Activated naive CD8-positive, alpha-beta T cell treated with anti-CD3 and anti-CD28 coated beads, Interleukin-2, amount 50 U/mL, for 24 hours (primary cell): Measurements from ENCODE around the gene ARHGAP26.
A peak's percentile ranks its signal among the peaks of the same experiment; 100 is the strongest.
"Not testable (repeated sequence)": the region's sequence is repeated elsewhere in the genome, so short reads cannot be mapped to it uniquely, and the experiment has no call there.

Source experiments
- ATAC-seq: fragments of 150-1000 bp; cut with Tn5 transposase; one replicate; pipeline ENCODE4 v1.10.0; 2021
- DNase-seq: peaks from one replicate; pipeline ENCODE4 v3.0.0; 2021
- H3K27ac Mint-ChIP-seq: one replicate; pipeline ENCODE4 v1.8.0; 2021; ENCODE audit warnings: mild to moderate bottlenecking, mixed read lengths
- H3K27me3 Mint-ChIP-seq: one replicate; pipeline ENCODE4 v1.8.0; 2021; ENCODE audit warnings: mixed read lengths
- H3K36me3 Mint-ChIP-seq: one replicate; pipeline ENCODE4 v1.8.0; 2021; ENCODE audit warnings: low read depth, mixed read lengths
- H3K4me1 Mint-ChIP-seq: one replicate; pipeline ENCODE4 v1.8.0; 2021; ENCODE audit warnings: mixed read lengths
- H3K4me3 Mint-ChIP-seq: one replicate; pipeline ENCODE4 v1.8.0; 2021; ENCODE audit warnings: mild to moderate bottlenecking, moderate library complexity, mixed read lengths
- H3K9me3 Mint-ChIP-seq: one replicate; pipeline ENCODE4 v1.8.0; 2021; ENCODE audit warnings: mixed read lengths

The ARHGAP26 gene

DNA sequence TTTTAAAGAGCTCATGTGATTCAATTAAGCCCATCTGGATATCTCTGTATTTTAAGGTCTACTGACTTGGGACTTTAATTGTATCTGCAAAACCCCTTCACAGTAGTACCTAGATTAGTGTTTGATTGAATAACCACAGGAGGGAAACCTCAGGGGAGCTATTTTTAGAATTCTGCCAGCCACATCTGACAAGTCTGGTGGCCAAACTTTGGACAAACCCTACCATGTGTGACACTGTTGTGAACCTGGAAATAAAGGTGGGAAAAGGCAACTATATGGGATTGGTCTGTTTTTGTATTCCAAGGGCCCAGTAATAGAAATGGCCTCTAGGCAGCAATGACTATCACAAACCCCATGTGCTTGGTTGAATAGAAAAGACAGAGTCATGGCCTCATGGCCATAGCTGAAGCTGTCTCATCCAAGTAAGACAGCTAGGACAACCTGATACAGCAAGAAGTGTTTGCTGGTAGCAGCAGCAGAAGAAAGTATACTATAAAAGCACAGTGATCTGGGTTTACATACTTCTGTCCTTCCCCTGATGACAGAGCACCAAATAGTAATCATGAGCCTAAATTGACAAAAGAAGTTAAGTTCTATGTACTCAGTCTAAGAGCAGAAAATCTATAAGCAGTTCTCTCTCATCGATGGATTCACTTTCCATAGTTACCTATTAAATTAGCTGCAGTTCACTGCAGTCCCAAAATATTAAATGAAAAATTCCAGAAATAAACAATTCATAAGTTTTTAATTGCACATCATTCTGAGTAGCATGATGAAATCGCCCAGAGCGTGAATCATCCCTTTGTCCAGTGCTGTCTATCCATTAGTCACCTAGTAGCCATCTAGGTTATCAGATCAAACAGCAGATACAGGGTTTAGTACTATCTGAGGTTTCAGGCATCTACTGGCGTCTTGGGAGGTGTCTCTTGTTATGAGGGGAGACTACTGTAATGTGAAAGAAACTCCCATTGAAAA lies 189.8 kb downstream of the ARHGAP26 start:
- Mint-ChIP-seq H3K27ac (peak overlapping the region; percentile 48), H3K4me1 (peaks cover 31% of the 10 kb centered on the region), H3K4me3 (no peak overlapping the region), H3K9me3 (no peaks in the 10 kb centered on the region), H3K27me3 (no peaks in the 10 kb centered on the region), H3K36me3 (peaks cover 7% of the 10 kb centered on the region)
- DNase-seq (no peak), ATAC-seq (no peak)

GRCh38 chr5:142961440-142962173 lies 191.4 kb downstream of the ARHGAP26 start:
- Mint-ChIP-seq H3K4me1 (peaks cover 31% of the 10 kb centered on the region), H3K27ac (peak overlapping the region; percentile 33), H3K9me3 (no peaks in the 10 kb centered on the region), H3K27me3 (no peaks in the 10 kb centered on the region), H3K36me3 (peaks cover 7% of the 10 kb centered on the region), H3K4me3 (no peak overlapping the region)
- no peak for DNase-seq
- no peak for ATAC-seq

DNA sequence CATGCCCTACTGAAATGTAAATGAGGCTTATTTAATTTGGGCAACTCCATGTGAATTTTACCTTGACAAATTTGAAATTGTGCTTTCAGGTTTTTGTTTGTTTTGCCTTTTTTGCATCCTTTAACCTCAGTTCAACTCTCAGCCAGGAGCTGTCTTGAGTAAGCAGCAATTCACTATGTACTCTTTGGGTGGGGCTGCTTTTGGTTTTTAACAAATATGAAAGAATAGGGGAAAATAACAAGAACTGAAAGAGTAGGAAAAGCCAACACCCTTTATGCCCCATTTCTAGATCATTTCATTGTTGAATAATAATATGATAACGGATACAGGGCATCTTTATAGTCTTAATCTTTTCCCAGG lies 192.0 kb downstream of the ARHGAP26 start:
- H3K9me3 Mint-ChIP-seq: no peaks in the 10 kb centered on the region
- H3K27ac Mint-ChIP-seq: no peak overlapping the region
- H3K4me3 Mint-ChIP-seq: no peak overlapping the region
- peaks cover 31% of the 10 kb centered on the region for H3K4me1 Mint-ChIP-seq
- H3K36me3 Mint-ChIP-seq: peaks cover 7% of the 10 kb centered on the region
- DNase-seq (no peak), ATAC-seq (no peak)
- no peaks in the 10 kb centered on the region for H3K27me3 Mint-ChIP-seq

DNA sequence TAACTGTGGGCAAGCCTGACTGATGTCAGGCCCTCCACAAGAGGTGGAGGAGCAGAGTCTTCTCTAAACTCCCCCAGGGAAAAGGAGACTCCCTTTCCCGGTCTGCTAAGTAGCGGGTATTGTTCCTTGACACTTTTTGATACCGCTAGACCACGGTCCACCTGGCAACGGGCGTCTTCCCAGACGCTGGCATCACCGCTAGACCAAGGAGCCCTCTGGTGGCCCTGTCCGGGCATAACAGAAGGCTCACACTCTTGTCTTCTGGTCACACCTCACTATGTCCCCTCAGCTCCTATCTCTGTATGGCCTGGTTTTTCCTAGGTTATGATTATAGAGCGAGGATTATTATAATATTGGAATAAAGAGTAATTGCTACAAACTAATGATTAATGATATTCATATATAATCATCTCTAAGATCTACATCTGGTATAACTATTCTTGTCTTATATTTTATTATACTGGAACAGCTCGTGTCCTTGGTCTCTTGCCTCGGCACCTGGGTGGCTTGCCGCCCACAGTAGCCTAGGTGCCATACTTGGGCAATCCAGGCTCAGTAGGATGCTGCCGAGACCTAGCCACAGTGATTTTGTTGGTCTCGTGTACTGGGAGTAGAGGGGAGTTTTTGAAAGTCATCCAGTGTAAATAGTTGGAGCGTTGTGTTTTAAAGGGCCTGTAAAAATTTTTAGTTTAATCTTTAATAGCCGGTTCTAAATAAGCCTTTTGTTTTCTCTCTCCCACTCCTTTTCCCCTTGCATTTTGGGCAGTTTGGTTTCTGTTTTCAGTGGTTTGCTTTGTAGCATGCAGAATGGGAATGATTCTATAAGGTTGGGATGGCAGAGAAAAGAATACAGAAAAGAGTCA lies 195.3 kb downstream of the ARHGAP26 start:
- not testable (repeated sequence) for H3K9me3 Mint-ChIP-seq, H3K36me3 Mint-ChIP-seq, H3K27ac Mint-ChIP-seq, H3K4me3 Mint-ChIP-seq, H3K27me3 Mint-ChIP-seq, DNase-seq, ATAC-seq
- H3K4me1 Mint-ChIP-seq: peaks cover 20% of the 10 kb centered on the region

DNA sequence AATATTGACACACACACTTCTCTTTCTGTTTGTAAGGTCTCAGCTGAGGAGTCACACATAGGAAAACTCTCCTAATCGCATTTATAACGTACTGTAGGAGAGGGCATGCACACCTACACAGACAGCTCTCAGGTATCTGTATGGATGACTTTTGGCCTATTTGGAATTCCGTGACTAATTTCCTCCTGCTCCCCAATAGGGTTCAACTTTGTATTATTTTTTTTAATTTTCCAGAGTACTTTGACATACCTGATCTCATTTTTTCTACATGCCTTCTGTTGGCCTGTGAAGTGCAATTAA lies 195.9 kb downstream of the ARHGAP26 start:
- Mint-ChIP-seq H3K4me1 (peaks cover 24% of the 10 kb centered on the region), H3K36me3 (peaks cover 7% of the 10 kb centered on the region), H3K4me3 (no peak overlapping the region), H3K27me3 (no peaks in the 10 kb centered on the region), H3K27ac (no peak overlapping the region), H3K9me3 (no peaks in the 10 kb centered on the region)
- DNase-seq (no peak), ATAC-seq (no peak)

DNA sequence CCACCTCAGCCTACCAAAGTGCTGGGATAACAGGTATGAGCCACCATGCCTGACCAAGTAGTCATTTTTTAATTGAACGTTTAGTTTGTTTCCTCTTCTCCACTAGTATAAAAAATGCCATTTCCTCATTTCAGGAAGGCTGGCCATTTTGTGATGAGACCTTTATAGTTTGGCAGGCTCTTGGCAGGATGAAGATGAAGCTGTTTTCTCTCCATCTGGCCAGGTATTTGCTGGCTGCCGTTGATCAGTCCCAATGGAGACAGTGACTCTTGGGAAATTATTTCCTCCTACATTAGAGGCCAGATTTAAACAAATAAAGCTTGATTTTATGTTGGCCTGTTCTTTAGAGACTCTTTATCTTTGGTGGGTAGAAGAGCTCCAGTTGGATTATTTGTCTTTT lies 199.0 kb downstream of the ARHGAP26 start:
- Mint-ChIP-seq H3K27ac (peak overlapping the region; percentile 6), H3K4me1 (peaks cover 49% of the 10 kb centered on the region), H3K36me3 (no peaks in the 10 kb centered on the region), H3K27me3 (no peaks in the 10 kb centered on the region), H3K4me3 (no peak overlapping the region), H3K9me3 (no peaks in the 10 kb centered on the region)
- DNase-seq (no peak), ATAC-seq (no peak)

- Mint-ChIP-seq H3K27ac (peak overlapping the region; percentile 6), H3K4me1 (peaks cover 51% of the 10 kb centered on the region), H3K4me3 (no peak overlapping the region), H3K27me3 (no peaks in the 10 kb centered on the region), H3K9me3 (no peaks in the 10 kb centered on the region), H3K36me3 (peaks cover 2% of the 10 kb centered on the region)
- no peak for DNase-seq
- peak; percentile 83 for ATAC-seq
Observed at GRCh38 chr5:142969624-142970439, 199.7 kb downstream of the ARHGAP26 start.

DNA sequence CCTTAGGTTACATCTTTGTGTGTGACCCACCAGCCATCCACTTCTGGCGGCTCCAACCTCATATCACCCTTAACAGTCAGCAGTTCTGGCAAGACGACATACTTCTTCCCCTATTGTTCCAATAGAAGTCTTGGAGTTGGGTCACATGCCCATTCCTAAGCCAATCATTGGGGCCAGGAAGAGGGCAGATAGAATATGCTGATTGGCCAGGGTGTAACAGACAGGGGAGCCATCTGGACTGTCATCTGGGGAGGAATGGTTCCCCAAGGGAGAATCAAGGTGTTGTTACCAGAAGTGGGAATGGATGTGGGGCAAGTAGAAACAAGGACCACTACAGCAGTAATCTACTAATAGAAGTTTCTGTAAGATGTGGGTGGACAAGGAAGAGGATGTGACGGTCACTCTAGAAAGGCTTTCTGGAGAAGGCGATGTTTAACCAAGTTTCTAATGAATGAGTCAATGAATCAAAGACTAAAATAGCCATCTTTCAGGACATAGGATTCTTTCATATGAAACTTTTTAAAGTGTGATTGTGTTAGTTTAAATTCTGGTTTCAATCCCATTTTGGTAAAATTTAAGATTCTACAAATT lies 200.4 kb downstream of the ARHGAP26 start:
- H3K36me3 Mint-ChIP-seq: peaks cover 2% of the 10 kb centered on the region
- peaks cover 55% of the 10 kb centered on the region for H3K4me1 Mint-ChIP-seq
- H3K4me3 Mint-ChIP-seq: no peak overlapping the region
- DNase-seq (no peak), ATAC-seq (no peak)
- H3K27me3 Mint-ChIP-seq: no peaks in the 10 kb centered on the region
- no peaks in the 10 kb centered on the region for H3K9me3 Mint-ChIP-seq
- no peak overlapping the region for H3K27ac Mint-ChIP-seq

- H3K36me3 Mint-ChIP-seq: peaks cover 2% of the 10 kb centered on the region
- peak overlapping the region; percentile 66 for H3K27ac Mint-ChIP-seq
- peaks cover 56% of the 10 kb centered on the region for H3K4me1 Mint-ChIP-seq
- no peak overlapping the region for H3K4me3 Mint-ChIP-seq
- no peaks in the 10 kb centered on the region for H3K27me3 Mint-ChIP-seq
- ATAC-seq (no peak), DNase-seq (no peak)
- H3K9me3 Mint-ChIP-seq: no peaks in the 10 kb centered on the region
Observed at GRCh38 chr5:142971303-142972013, 201.3 kb downstream of the ARHGAP26 start.

DNA sequence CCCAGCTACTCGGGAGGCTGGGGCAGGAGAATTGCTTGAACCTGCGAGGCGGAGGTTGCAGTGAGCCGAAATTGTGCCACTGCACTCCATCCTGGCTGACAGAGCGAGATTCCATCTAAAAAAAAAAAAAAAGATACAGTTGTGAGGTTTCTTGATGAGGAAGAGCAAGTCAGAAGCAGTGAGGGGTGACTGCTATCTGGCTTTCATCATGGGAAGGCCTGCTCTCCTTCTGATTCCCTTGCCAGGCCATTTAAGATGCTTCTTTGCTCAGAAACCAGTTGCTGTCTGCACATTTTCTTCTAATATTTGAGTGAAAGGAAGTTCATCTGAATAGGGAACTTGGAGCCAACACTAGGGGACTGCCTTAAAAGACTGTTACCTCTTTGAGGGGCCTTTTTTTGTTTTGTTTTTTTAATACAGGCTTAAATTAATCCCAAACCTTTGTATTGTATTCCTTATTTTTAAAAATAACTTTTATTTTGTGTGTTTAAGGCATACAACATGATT lies 201.9 kb downstream of the ARHGAP26 start:
- no peak overlapping the region for H3K27ac Mint-ChIP-seq
- H3K4me3 Mint-ChIP-seq: no peak overlapping the region
- no peaks in the 10 kb centered on the region for H3K27me3 Mint-ChIP-seq
- DNase-seq: no peak
- no peaks in the 10 kb centered on the region for H3K9me3 Mint-ChIP-seq
- H3K36me3 Mint-ChIP-seq: peaks cover 2% of the 10 kb centered on the region
- ATAC-seq: no peak
- peaks cover 63% of the 10 kb centered on the region for H3K4me1 Mint-ChIP-seq

DNA sequence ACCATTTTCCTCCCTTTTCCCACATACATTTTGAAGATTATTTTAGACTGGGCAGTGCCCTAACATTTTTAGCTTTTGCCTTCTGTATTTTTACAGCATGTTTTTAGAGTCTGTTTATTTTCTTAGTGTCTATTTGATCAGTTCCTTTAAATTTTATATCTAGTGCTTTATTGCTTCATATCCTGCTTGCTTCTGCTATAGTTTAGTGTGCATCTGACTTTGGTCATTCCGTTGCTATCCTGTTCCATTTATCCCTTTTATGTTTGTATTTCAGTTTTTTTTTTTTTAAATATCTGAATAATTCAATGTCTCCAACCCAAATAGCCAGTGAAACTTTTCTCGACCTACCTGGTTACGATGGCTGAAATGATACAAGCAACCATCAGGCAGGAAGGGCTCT lies 203.8 kb downstream of the ARHGAP26 start:
- peak overlapping the region; percentile 61 for H3K27ac Mint-ChIP-seq
- no peak for DNase-seq
- no peak overlapping the region for H3K4me3 Mint-ChIP-seq
- H3K4me1 Mint-ChIP-seq: peaks cover 81% of the 10 kb centered on the region
- no peaks in the 10 kb centered on the region for H3K9me3 Mint-ChIP-seq
- ATAC-seq: no peak
- no peaks in the 10 kb centered on the region for H3K27me3 Mint-ChIP-seq
- peaks cover 5% of the 10 kb centered on the region for H3K36me3 Mint-ChIP-seq

DNA sequence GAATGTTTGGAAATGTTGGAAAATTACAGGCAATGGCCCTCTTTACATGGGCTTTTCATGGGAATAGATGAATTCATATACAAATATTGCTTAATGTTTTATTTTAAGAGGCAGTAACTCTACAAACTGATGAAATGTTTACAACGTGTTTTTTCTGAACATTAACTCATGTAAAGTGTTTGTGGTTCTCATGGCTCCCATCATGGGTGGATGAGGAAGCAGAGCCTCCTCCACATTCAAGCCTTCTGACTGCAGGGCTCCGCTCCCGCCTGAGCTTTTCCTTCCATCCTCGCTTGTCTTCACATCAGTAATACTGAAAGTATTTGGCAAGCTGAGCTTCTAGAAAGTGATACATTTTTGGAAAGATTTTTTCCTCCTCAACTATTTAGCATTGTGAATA lies 204.2 kb downstream of the ARHGAP26 start:
- Mint-ChIP-seq H3K36me3 (peaks cover 9% of the 10 kb centered on the region), H3K9me3 (no peaks in the 10 kb centered on the region), H3K4me1 (peaks cover 84% of the 10 kb centered on the region), H3K27ac (no peak overlapping the region), H3K4me3 (no peak overlapping the region), H3K27me3 (no peaks in the 10 kb centered on the region)
- DNase-seq (no peak), ATAC-seq (no peak)

DNA sequence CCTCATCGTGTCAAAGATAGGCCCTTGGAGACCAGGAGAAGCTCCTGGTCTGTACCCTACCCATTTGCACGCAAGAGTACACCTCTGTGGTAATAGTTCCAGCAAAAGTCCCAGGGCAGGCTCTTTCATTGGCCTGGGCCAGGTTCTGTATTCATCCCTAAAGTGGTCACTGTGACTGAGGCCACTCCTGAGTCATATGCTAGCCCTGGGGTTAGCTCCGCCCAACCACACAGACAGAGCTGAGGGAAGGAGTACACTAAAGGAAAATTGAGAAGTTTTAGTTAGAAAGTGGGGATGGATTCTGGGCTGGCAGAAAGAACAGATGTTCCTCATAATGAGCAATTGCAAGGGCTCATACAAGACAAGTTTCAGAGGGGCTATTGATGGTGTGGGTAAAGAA lies 206.7 kb downstream of the ARHGAP26 start:
- no peak for ATAC-seq
- DNase-seq: no peak
- Mint-ChIP-seq H3K4me1 (peaks cover 82% of the 10 kb centered on the region), H3K4me3 (peak overlapping the region; percentile 10), H3K27me3 (no peaks in the 10 kb centered on the region), H3K36me3 (peaks cover 9% of the 10 kb centered on the region), H3K9me3 (no peaks in the 10 kb centered on the region), H3K27ac (peak overlapping the region; percentile 92)
